Measurements from ENCODE around the gene SLC25A44. TPM values are rescaled to one million over a fixed set of nuclear protein-coding genes. Genes with fewer than 3 reads are reported as not detected.

The SLC25A44 gene
- total RNA-seq, 2 experiments from 2014 or later, result 11.6 to 13.0 TPM

GRCh38 chr1:156204686-156205085 is 10.8 kb downstream of the SLC25A44 start:
- no peak overlapping the region for H3K4me3 Mint-ChIP-seq
- ATAC-seq (ENCODE audit: poor library complexity) (no peak), DNase-seq (no peak)
- no peaks in the 10 kb centered on the region for H3K9me3 Mint-ChIP-seq
- H3K4me1 Mint-ChIP-seq (ENCODE audit: low read depth), result peaks cover 14% of the 10 kb centered on the region
- ChIA-PET CTCF (no interaction called here), POLR2A (interaction anchor here (2.2 kb wide), 1 partner anchor 8 kb away, joined by 8 read pairs; the partner anchor contains the start of gene PMF1)
- H3K36me3 ChIP-seq (ENCODE audit: insufficient read depth, low read length), result peaks cover 69% of the 10 kb centered on the region
- TF ChIP-seq CTCF (IDR thresholded peaks at IDR 0.05), result no peak
- peaks cover 8% of the 10 kb centered on the region for H3K4me1 ChIP-seq (ENCODE audit: insufficient read depth, low read length)
- no peak overlapping the region for H3K27ac Mint-ChIP-seq
- intact Hi-C loops (cut with DNase I, micrococcal nuclease), result no loop called here
- no peaks in the 10 kb centered on the region for H3K27me3 ChIP-seq (ENCODE audit: control insufficient read depth in 1 of 2, insufficient read depth in 2 of 2, low read length in 2 of 2)
- H3K9me3 ChIP-seq (ENCODE audit: control insufficient read depth in 1 of 2, insufficient read depth in 1 of 2, low read length in 2 of 2), result no peaks in the 10 kb centered on the region
- H3K4me3 ChIP-seq (ENCODE audit: low read length), result no peak overlapping the region
- H3K27me3 Mint-ChIP-seq, result no peaks in the 10 kb centered on the region
- no peak overlapping the region for H3K27ac ChIP-seq (ENCODE audit: low read depth in 1 of 2, low read length in 2 of 2)
- peaks cover 50% of the 10 kb centered on the region for H3K36me3 Mint-ChIP-seq (ENCODE audit: low read depth)

- Histone ChIP-seq H3K27ac (ENCODE audit: low read depth in 1 of 2, low read length in 2 of 2) (no peak overlapping the region), H3K36me3 (ENCODE audit: insufficient read depth, low read length) (peaks cover 48% of the 10 kb centered on the region), H3K4me1 (ENCODE audit: insufficient read depth, low read length) (peaks cover 37% of the 10 kb centered on the region), H3K27me3 (ENCODE audit: control insufficient read depth in 1 of 2, insufficient read depth in 2 of 2, low read length in 2 of 2) (no peaks in the 10 kb centered on the region), H3K9me3 (ENCODE audit: control insufficient read depth in 1 of 2, insufficient read depth in 1 of 2, low read length in 2 of 2) (no peaks in the 10 kb centered on the region), H3K4me3 (ENCODE audit: low read length) (no peak overlapping the region)
- DNase-seq (no peak), ATAC-seq (ENCODE audit: poor library complexity) (no peak)
- no peaks in the 10 kb centered on the region for H3K27me3 Mint-ChIP-seq
- peaks cover 79% of the 10 kb centered on the region for H3K36me3 Mint-ChIP-seq (ENCODE audit: low read depth)
- CTCF ChIA-PET, result interaction anchor here (1.0 kb wide), 1 partner anchor 114 kb away, joined by 3 read pairs; no protein-coding TSS in a partner anchor
- H3K4me1 Mint-ChIP-seq (ENCODE audit: low read depth), result peaks cover 28% of the 10 kb centered on the region
- no peaks in the 10 kb centered on the region for H3K9me3 Mint-ChIP-seq
- POLR2A ChIA-PET, result no interaction called here
- intact Hi-C loops (cut with DNase I, micrococcal nuclease), result loop anchor here in 1 of 2 experiments (5.0 to 10.0 kb wide), 2 partner anchors 126 to 534 kb away; partner anchors contain the start of genes CCT3, MRPL24 and TSACC
- peak overlapping the region; percentile 99 for H3K27ac Mint-ChIP-seq
- no peak for TF ChIP-seq CTCF (IDR thresholded peaks at IDR 0.05)
- peak overlapping the region; percentile 59 for H3K4me3 Mint-ChIP-seq
Observed at GRCh38 chr1:156211243-156211642, 17.3 kb downstream of the SLC25A44 start.

GRCh38 chr1:156212130-156212529 is 18.2 kb downstream of the SLC25A44 start:
- Histone ChIP-seq H3K27me3 (ENCODE audit: control insufficient read depth in 1 of 2, insufficient read depth in 2 of 2, low read length in 2 of 2) (no peaks in the 10 kb centered on the region), H3K4me3 (ENCODE audit: low read length) (peak overlapping the region; percentile 69), H3K27ac (ENCODE audit: low read depth in 1 of 2, low read length in 2 of 2) (peak overlapping the region; percentile 90 to 98), H3K9me3 (ENCODE audit: control insufficient read depth in 1 of 2, insufficient read depth in 1 of 2, low read length in 2 of 2) (no peaks in the 10 kb centered on the region), H3K36me3 (ENCODE audit: insufficient read depth, low read length) (peaks cover 41% of the 10 kb centered on the region), H3K4me1 (ENCODE audit: insufficient read depth, low read length) (peaks cover 38% of the 10 kb centered on the region)
- ATAC-seq (ENCODE audit: poor library complexity) (no peak), DNase-seq (no peak)
- H3K4me1 Mint-ChIP-seq (ENCODE audit: low read depth), result peaks cover 28% of the 10 kb centered on the region
- no peaks in the 10 kb centered on the region for H3K27me3 Mint-ChIP-seq
- peaks cover 75% of the 10 kb centered on the region for H3K36me3 Mint-ChIP-seq (ENCODE audit: low read depth)
- H3K4me3 Mint-ChIP-seq, result peak overlapping the region; percentile 98
- ChIA-PET POLR2A (interaction anchor here (0.7 to 2.8 kb wide), 31 partner anchors 8 to 355 kb away, joined by 3 to 46 read pairs (median 6); partner anchors contain the start of genes ARHGEF2, GON4L, KHDC4 and SEMA4A), CTCF (interaction anchor here (4.5 kb wide), 1 partner anchor 12 kb away, joined by 45 read pairs; no protein-coding TSS in a partner anchor)
- intact Hi-C loops (cut with DNase I, micrococcal nuclease), result loop anchor here (1.0 to 10.0 kb wide), 3 partner anchors 19 to 533 kb away; partner anchors contain the start of genes CCT3 (in 1 of the 2), MRPL24 (in 1 of the 2) and TSACC (in 1 of the 2)
- no peak for TF ChIP-seq CTCF (IDR thresholded peaks at IDR 0.05)
- peak overlapping the region; percentile 99 for H3K27ac Mint-ChIP-seq
- no peaks in the 10 kb centered on the region for H3K9me3 Mint-ChIP-seq

Measured in CD4-positive, alpha-beta T cell (primary cell).